ENCODE measurements around the gene CGB7.
A peak's percentile ranks its signal among the peaks of the same experiment; 100 is the strongest.
"Not testable (repeated sequence)": the region's sequence is repeated elsewhere in the genome, so short reads cannot be mapped to it uniquely, and the experiment has no call there.

The CGB7 gene

GRCh38 chr19:49031642-49032301, 25.8 kb downstream of the CGB7 start, which contains the start of gene CGB2:
Gene CGB2 (plus strand): TSS chr19:49031890. CDS start chr19:49032096, 206 bp downstream.
- H3K79me2 ChIP-seq (ENCODE audit: insufficient read depth, low read length); H3K9me3 ChIP-seq (ENCODE audit: insufficient read depth, low read length, severe bottlenecking); H3K36me3 ChIP-seq (ENCODE audit: insufficient read depth, low read length); H3K27me3 ChIP-seq (ENCODE audit: insufficient read depth, low read length, poor library complexity); H3K4me3 ChIP-seq (ENCODE audit: low read depth in 1 of 2, low read length in 2 of 2); H3K27ac ChIP-seq (ENCODE audit: low read length); H2AFZ ChIP-seq (ENCODE audit: low read depth, low read length); ATAC-seq (ENCODE audit: insufficient read depth, low read depth); H3K9ac ChIP-seq (ENCODE audit: low read depth, low read length); H4K20me1 ChIP-seq (ENCODE audit: insufficient read depth, low read length); H3K4me1 ChIP-seq (ENCODE audit: insufficient read depth, low read length); H3K4me2 ChIP-seq (ENCODE audit: insufficient read depth, low read length): not testable (repeated sequence)
- peak; percentile 38 for DNase-seq
- TF ChIP-seq CTCF (IDR thresholded peaks at IDR 0.05; ENCODE audit: borderline replicate concordance, extremely low read depth, low read length, poor library complexity, severe bottlenecking) = peak; percentile 49

DNA sequence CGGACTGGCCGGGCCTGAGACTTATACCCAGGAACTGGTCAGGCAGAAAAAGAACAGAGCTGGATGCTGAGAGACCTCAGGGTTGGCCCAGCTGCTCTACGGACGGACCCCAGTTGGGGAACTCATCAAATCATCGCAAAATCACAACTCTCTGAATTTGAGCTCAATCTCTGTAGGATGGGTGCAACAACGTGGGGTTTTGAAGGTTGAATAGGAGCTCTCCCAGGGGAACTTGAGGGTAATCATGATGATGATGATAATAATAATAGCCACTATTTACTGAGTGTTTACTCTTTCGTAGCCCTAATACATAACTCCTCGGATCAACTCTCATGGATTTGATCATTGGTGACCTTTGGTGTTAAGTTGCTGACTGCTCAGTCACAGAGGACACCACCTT, 27.2 kb downstream of the CGB7 start:
- H4K20me1 ChIP-seq (ENCODE audit: insufficient read depth, low read length); H3K4me3 ChIP-seq (ENCODE audit: low read depth in 1 of 2, low read length in 2 of 2); H2AFZ ChIP-seq (ENCODE audit: low read depth, low read length); H3K79me2 ChIP-seq (ENCODE audit: insufficient read depth, low read length); ATAC-seq (ENCODE audit: insufficient read depth, low read depth); DNase-seq; H3K9me3 ChIP-seq (ENCODE audit: insufficient read depth, low read length, severe bottlenecking); H3K27me3 ChIP-seq (ENCODE audit: insufficient read depth, low read length, poor library complexity); H3K9ac ChIP-seq (ENCODE audit: low read depth, low read length); H3K27ac ChIP-seq (ENCODE audit: low read length); H3K36me3 ChIP-seq (ENCODE audit: insufficient read depth, low read length); H3K4me1 ChIP-seq (ENCODE audit: insufficient read depth, low read length); H3K4me2 ChIP-seq (ENCODE audit: insufficient read depth, low read length): not testable (repeated sequence)

GRCh38 chr19:49029749-49030148, 27.8 kb downstream of the CGB7 start:
- H2AFZ ChIP-seq (ENCODE audit: low read depth, low read length); H3K9me3 ChIP-seq (ENCODE audit: insufficient read depth, low read length, severe bottlenecking); H3K36me3 ChIP-seq (ENCODE audit: insufficient read depth, low read length); H3K9ac ChIP-seq (ENCODE audit: low read depth, low read length); H3K4me2 ChIP-seq (ENCODE audit: insufficient read depth, low read length); H3K4me1 ChIP-seq (ENCODE audit: insufficient read depth, low read length); H3K79me2 ChIP-seq (ENCODE audit: insufficient read depth, low read length); H3K27ac ChIP-seq (ENCODE audit: low read length); H3K4me3 ChIP-seq (ENCODE audit: low read depth in 1 of 2, low read length in 2 of 2); ATAC-seq (ENCODE audit: insufficient read depth, low read depth); H4K20me1 ChIP-seq (ENCODE audit: insufficient read depth, low read length); H3K27me3 ChIP-seq (ENCODE audit: insufficient read depth, low read length, poor library complexity); DNase-seq: not testable (repeated sequence)

DNA sequence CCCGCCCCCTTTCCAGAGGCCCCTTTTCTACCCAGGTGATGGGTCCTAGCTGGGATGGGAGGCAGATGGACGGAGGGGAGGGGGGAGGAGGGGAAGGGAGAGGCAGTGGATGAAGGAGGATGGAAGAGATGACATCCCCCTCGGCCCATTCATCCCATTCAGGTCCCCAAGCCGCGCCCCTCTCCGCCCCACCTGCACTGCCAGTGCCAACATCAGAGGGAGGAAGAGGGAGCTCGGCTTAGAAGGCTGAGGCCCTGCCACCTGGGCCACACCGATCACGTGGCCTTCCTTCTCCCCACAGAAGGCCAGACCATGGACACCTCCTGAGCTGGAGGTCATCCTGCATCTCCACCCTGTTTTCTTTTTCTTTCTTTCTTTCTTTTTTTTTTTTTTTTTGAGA, 28.9 kb downstream of the CGB7 start:
- not testable (repeated sequence) for H2AFZ ChIP-seq (ENCODE audit: low read depth, low read length); H3K27ac ChIP-seq (ENCODE audit: low read length); H3K4me3 ChIP-seq (ENCODE audit: low read depth in 1 of 2, low read length in 2 of 2); H3K4me1 ChIP-seq (ENCODE audit: insufficient read depth, low read length); H3K4me2 ChIP-seq (ENCODE audit: insufficient read depth, low read length); H3K79me2 ChIP-seq (ENCODE audit: insufficient read depth, low read length); ATAC-seq (ENCODE audit: insufficient read depth, low read depth); H3K9ac ChIP-seq (ENCODE audit: low read depth, low read length); H4K20me1 ChIP-seq (ENCODE audit: insufficient read depth, low read length); H3K36me3 ChIP-seq (ENCODE audit: insufficient read depth, low read length); DNase-seq; H3K9me3 ChIP-seq (ENCODE audit: insufficient read depth, low read length, severe bottlenecking); H3K27me3 ChIP-seq (ENCODE audit: insufficient read depth, low read length, poor library complexity)

GRCh38 chr19:49025599-49025998, 31.9 kb downstream of the CGB7 start:
- H3K79me2 ChIP-seq (ENCODE audit: insufficient read depth, low read length); DNase-seq; H3K4me1 ChIP-seq (ENCODE audit: insufficient read depth, low read length); H3K4me2 ChIP-seq (ENCODE audit: insufficient read depth, low read length); H3K27me3 ChIP-seq (ENCODE audit: insufficient read depth, low read length, poor library complexity); H4K20me1 ChIP-seq (ENCODE audit: insufficient read depth, low read length); H3K4me3 ChIP-seq (ENCODE audit: low read depth in 1 of 2, low read length in 2 of 2); H3K9me3 ChIP-seq (ENCODE audit: insufficient read depth, low read length, severe bottlenecking); H3K9ac ChIP-seq (ENCODE audit: low read depth, low read length); H3K36me3 ChIP-seq (ENCODE audit: insufficient read depth, low read length); ATAC-seq (ENCODE audit: insufficient read depth, low read depth); H2AFZ ChIP-seq (ENCODE audit: low read depth, low read length); H3K27ac ChIP-seq (ENCODE audit: low read length): not testable (repeated sequence)

DNA sequence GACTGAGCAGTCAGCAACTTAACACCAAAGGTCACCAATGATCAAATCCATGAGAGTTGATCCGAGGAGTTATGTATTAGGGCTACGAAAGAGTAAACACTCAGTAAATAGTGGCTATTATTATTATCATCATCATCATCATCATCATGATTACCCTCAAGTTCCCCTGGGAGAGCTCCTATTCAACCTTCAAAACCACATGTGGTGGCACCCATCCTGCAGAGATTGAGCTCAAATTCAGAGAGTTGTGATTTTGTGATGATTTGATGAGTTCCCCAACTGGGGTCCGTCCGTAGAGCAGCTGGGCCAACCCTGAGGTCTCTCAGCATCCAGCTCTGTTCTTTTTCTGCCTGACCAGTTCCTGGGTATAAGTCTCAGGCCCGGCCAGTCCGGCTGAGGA, 32.5 kb downstream of the CGB7 start:
- not testable (repeated sequence) for H3K27ac ChIP-seq (ENCODE audit: low read length); H3K4me2 ChIP-seq (ENCODE audit: insufficient read depth, low read length); H3K4me3 ChIP-seq (ENCODE audit: low read depth in 1 of 2, low read length in 2 of 2); H3K9ac ChIP-seq (ENCODE audit: low read depth, low read length); H2AFZ ChIP-seq (ENCODE audit: low read depth, low read length); H3K9me3 ChIP-seq (ENCODE audit: insufficient read depth, low read length, severe bottlenecking); H4K20me1 ChIP-seq (ENCODE audit: insufficient read depth, low read length); H3K36me3 ChIP-seq (ENCODE audit: insufficient read depth, low read length); ATAC-seq (ENCODE audit: insufficient read depth, low read depth); H3K27me3 ChIP-seq (ENCODE audit: insufficient read depth, low read length, poor library complexity); DNase-seq; H3K79me2 ChIP-seq (ENCODE audit: insufficient read depth, low read length); H3K4me1 ChIP-seq (ENCODE audit: insufficient read depth, low read length)

GRCh38 chr19:49024233-49024632, 33.3 kb downstream of the CGB7 start, which contains the start of gene CGB3:
Gene CGB3 (minus strand): TSS chr19:49024333. CDS start chr19:49023971, 362 bp downstream.
- H4K20me1 ChIP-seq (ENCODE audit: insufficient read depth, low read length); H2AFZ ChIP-seq (ENCODE audit: low read depth, low read length); H3K27me3 ChIP-seq (ENCODE audit: insufficient read depth, low read length, poor library complexity); H3K27ac ChIP-seq (ENCODE audit: low read length); H3K9me3 ChIP-seq (ENCODE audit: insufficient read depth, low read length, severe bottlenecking); DNase-seq; H3K79me2 ChIP-seq (ENCODE audit: insufficient read depth, low read length); H3K4me2 ChIP-seq (ENCODE audit: insufficient read depth, low read length); H3K4me3 ChIP-seq (ENCODE audit: low read depth in 1 of 2, low read length in 2 of 2); H3K4me1 ChIP-seq (ENCODE audit: insufficient read depth, low read length); ATAC-seq (ENCODE audit: insufficient read depth, low read depth); H3K9ac ChIP-seq (ENCODE audit: low read depth, low read length); H3K36me3 ChIP-seq (ENCODE audit: insufficient read depth, low read length): not testable (repeated sequence)
